Measurements from ENCODE around the gene HHIPL1.

The HHIPL1 gene

DNA sequence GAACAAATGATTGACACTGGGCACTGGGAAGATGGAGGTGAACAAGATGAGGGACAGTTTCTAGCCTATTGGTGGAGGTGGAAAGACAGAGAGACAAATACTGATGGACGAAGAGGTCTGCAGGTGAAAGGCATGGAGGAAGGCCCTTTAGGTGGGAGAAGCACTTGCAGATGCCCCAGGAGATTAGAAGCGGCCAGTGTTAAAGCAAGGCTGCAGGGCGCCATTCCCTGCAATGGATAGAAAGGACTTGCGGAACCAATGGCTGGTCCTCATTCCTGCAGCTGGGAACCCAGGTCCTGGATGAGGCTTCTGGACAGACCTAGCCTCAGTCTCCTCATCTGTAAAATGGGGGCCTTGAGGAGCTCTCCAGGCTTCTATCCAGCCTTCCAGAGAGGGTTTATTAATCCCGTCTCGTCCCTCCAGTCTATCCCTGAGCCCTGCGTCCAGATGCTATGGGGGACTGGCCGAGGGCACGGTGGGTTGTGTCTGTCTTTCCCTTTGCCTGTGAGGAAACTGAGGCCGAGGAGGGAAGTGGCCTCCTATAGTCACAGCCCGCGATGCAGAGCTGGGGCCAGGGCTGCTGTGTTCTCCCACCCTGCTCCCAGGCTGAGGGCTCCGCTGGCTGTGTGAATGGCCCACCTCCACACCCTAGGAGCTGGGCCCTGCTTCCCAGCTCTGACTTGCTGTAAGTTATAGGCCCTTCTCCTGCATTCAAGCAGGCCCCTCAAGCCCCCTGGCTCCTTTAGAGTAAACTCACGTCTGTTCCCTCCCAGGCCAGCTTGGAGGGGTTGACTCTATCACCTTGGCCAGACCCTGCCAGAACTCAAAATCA, 72.1 kb downstream of the HHIPL1 start:
- no peak for DNase-seq (ENCODE audit: low spot score)

DNA sequence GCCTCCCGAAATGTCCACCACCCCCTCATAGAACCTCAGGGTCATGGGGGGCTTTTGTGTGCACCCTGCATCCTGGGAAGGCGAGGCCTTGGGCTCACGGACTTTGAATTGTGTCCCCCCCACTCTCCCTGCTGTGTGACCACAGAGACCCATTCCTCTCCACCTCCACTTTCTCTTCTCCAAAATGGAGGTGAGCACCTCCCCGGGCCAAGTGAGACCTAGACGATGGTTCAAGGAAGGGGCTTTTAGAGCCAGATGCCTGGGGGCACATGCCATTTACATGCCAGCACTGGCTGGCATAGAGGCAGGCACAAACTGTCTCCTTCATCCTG, 72.7 kb downstream of the HHIPL1 start:
- DNase-seq (ENCODE audit: low spot score) = no peak

DNA sequence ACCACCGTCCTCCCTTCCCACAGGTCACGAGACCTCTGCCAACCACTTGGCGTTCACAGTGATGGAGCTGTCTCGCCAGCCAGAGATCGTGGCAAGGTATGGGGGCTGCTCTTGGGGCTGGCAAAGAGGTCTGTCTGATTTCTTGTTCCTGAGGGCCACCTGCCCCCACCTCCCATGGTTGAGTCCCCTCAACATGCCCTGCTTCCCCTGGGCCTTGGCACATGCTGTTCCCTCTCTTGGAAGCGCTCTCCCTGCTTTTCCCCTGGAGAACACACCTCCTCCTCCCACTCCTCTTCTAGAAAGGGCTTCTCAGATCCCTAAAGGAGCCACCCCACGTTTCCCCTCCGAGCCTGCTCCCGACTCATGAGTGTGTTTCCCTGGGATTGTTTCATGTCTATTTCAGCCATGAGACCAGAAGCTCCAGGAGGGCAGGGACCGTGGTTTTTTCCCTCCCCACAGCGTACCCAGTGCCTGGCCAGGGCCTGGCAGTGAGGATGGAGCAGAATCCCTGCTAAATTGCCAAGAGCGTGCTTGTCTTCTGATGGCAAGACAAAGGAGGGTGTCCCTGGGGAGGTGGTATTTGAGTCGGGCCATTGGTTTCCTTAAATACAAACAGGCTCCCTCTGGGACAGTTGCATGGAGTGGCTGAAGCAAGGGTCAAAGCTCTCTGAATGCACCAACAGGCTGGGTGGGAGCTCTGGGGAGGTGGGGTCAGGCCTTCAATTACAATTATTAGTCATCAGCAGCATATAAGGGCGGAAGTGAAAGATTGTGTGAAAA, 73.3 kb downstream of the HHIPL1 start:
- DNase-seq (ENCODE audit: low spot score) = no peak

DNA sequence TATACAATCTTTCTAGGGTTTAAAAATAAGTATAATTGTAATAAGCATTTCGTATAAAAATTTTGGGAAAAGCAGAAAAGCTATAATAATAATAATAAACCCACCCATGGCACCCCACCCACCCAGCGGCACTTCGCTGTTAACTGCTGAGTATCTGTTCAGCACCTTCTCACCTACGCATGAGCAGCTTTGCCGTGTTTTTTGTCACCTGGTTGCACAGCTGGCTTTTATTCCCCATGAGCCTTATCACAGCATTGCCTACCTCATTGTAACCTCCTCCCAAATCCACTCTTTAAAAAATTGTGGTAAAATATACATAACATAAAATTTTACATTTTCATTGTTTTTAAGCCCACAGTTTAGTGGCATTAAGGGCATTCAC, 73.9 kb downstream of the HHIPL1 start:
- DNase-seq (ENCODE audit: low spot score) = no peak

DNA sequence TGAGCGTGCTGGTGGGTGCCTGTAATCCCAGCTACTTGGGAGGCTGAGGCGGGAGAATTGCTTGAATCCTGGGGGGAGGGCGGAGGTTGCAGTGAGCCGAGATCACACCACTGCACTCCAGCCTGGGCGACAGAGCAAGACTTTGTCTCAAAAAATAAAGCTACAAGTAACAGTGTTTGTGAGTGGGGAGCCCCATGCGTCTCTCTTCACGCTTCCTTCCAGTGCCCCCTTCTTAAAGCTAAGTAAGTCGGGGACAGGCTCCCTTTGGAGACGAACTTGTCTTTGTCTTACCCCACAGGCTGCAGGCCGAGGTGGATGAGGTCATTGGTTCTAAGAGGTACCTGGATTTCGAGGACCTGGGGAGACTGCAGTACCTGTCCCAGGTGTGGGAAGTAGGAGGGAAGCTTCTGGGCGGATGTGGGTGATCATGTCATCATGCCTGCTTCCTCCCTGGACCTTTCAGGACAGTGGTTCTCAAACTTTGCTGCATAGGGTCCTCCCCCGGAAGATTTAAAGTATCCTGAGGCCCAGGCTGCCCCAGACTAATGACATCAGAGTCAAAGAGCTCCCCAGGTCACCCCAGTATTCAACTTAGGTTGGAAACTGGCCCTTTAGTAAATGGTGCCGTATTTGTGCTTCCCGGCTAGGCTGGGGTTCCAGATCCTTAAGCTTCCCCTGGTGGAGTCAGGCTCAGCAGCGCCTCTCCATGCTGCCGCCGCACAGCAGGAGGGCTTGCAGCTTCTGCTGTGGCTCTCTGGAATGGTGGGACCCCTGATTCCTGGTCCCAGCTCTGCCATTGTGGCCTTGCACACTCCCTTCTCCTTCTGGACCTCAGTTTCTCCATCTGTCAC, 76.2 kb downstream of the HHIPL1 start:
- no peak for DNase-seq (ENCODE audit: low spot score)

DNA sequence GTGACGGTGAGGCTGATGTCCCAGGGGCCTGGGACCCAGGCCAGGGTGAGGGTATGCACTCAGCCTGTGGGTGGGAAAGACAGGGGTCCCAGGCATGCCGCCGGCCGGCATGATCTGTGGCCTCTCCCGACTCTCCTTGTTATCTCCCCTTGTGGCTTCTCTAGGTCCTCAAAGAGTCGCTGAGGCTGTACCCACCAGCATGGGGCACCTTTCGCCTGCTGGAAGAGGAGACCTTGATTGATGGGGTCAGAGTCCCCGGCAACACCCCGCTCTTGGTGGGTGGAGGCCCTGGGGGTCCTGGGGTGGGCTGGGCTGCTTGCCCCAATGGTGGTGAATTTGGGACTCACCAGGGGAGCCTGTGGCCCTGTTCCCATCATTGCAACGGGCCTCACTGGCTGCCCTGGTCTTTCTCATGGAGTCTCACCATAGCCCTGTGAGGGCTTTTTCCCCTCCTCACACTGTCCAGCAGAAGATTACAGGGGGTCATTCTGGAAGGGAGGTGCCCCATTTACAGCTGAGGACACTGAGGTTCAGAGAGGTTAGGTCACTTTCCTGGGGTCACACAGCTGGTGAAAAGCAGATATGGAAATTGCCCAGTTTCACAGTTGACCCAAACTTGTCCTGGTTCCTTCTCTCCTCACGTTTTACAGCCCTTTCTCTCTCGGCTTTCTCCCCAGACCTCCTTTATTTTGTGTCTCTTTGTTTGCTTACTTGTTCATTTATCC, 77.0 kb downstream of the HHIPL1 start:
- no peak for DNase-seq (ENCODE audit: low spot score)

DNA sequence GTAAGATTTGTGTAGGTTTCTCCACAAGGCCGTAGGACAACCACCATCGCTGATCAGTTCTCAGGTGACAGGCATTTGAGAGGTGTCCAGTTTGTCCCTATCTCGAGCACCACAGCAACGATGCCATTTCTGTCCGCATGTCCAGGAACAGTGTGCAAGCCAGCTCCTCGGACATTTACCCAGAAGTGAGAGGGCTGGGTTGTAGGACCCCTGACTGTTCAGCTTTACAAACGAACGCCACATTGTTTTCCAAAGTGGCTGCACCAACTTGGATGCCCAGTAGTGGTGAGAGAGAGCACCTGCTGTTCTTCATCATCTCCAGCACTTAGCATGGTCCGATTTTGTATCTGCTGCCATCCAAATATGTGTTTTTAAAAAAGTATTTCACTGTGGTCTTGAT, 77.8 kb downstream of the HHIPL1 start:
- no peak for DNase-seq (ENCODE audit: low spot score)

DNA sequence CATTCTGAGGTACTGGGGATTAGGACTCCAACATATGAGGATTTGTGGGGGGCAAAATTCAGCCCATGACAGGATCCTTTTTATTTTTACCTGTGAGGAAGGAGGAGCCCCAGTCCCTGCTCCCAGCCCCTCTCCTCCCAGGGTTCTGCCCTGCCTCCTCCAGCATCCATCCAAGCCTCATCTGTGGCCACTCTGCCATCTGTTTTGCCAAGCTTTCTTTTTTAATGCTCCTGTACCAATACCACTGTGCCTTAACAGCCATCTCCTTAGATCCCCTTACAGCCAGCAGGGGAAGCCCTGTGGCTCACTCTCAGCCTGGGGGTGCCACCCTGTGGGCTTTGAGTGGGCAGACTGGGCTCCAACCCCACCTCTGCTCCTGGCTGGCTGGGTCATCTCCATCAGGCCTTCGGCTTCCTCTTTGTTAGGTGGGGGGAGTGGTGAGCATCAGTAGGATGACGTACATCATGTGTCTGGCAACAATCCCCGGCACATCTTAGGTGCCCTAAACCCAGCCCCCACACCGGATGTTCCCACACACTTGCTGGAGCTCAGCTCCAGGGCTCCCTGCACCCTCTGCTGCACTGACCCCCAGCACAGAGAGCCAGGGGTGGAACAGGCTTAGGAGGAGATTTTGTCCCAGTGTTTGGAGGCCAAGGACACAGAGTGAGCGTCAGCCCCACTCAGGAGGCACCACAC, 79.4 kb downstream of the HHIPL1 start:
- no peak for DNase-seq (ENCODE audit: low spot score)

DNA sequence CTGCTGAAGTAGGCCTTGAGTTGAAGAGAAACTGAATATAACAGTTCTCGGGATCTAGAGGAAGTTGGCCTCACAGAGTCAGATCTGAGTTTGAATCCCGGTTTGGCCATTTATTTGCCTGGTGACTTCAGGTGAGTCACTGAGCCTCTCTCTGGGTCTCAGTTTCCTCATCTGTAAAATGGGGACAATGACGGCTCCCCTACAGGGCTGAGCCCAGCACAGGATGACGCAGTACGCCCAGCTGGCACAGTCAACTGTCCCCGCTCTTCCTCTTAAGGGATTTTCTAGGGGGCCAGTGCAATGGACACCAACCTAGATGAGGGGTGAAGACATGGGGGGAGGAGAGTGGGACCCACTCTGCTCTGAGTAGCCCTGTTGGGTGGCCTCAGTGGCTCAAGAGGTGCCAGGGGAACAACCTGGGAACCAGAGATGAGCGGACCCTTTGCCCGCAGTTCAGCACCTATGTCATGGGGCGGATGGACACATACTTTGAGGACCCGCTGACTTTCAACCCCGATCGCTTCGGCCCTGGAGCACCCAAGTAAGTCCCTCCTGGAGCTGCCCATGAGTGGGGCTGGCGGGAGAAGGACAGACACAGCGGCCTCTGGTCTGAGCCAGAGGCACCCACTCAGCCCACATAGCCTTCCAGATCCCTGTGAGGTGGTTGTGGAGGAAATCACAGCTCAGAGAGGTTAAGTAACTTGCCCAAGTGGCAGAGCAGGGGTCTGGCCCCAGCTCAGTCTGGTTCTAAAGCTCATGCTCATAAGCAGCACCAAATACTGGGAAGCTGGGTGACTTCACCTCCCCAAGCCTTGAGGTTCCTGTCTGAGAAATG, 80.2 kb downstream of the HHIPL1 start:
- no peak for DNase-seq (ENCODE audit: low spot score)

DNA sequence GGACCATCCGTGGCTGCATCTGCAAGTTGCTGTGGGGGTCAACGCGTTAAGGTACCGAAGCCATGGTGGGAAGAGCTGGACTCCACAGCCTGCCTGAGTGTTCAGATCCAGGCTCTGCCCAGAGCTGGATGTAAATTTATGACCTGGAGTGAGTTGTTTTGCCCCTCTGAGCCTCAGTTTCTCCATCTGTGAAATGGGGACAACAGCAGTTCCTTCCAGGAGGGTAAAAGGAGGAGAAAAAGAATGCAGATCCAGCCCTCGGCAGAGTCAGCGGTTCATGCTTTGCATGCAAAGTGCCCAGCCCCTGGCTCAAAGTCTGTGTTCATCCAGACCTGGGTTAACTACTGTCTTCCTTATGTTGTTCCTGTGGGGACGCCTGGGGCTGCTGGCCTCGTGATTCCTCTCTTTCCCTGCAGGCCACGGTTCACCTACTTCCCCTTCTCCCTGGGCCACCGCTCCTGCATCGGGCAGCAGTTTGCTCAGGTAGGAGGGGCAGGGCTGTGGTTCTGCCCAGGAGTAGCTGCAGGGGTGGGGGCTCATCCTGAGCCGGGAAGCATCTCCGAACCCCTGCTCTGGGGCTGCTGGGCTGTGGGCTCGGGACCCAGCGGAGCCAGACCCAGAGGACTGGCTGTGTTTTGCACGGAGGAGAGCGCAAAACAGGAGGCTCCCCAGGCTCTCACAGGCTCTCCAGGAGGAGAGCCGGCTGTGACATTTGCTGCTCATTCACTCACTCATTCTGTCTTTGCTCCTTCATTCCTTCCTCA, 81.0 kb downstream of the HHIPL1 start:
- no peak for DNase-seq (ENCODE audit: low spot score)

DNA sequence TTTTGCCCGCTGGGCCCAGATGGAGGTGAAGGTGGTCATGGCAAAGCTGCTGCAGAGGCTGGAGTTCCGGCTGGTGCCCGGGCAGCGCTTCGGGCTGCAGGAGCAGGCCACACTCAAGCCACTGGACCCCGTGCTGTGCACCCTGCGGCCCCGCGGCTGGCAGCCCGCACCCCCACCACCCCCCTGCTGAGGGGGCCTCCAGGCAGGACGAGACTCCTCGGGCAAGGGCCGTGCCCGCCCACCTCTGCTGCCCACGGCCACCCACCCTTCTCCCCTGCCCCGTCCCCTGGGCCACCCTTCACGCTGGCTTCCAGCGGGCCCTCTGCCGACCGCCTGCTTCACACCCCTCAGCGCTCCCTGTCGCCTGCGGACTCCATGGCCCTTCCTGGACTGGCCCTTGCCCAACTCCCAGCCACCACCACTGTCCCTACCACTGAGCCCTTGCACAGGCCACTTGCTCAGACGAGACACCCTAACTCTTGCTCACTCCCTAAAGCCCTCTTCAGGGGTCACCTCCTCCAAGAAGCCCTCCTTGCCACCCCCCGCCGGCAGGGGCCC, 81.7 kb downstream of the HHIPL1 start:
- no peak for DNase-seq (ENCODE audit: low spot score)

DNA sequence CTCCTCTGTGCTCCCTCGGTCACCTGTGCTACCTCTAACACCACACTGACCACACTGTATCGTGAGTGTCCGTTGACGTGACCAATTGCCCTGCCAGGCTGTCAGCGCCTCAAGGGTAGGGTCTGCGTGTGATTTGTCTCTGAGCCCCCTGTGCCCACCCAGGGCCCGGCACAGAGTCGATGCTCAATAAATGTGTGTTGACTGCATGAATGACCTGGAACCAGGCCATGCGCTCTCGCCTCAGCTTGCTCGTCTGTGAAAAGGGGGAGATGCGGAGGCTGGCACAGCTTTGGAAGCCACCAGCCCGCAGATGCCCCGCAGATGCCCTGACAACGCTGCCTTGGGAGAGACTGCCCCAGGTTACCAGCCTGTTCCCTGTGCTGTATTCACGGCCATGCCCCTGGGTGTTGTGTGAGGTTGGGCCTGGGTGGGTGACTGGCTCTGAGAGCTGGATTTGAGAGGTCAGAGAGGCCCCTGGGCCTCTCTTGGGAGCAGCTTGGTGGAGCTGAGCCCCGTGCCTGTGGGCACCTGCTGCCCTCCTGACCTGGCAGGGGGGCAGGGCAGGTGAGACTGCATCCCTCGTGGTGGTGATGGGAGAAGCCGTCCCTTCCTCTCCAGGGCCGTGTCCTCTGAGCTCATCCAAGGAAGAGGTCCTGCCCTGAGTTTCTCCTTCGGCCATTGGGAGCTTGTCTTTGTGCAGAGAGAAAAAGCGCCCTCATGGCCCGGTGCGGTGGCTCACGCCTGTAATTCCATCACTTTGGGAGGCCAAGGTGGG, 82.4 kb downstream of the HHIPL1 start:
- DNase-seq (ENCODE audit: low spot score) = no peak

DNA sequence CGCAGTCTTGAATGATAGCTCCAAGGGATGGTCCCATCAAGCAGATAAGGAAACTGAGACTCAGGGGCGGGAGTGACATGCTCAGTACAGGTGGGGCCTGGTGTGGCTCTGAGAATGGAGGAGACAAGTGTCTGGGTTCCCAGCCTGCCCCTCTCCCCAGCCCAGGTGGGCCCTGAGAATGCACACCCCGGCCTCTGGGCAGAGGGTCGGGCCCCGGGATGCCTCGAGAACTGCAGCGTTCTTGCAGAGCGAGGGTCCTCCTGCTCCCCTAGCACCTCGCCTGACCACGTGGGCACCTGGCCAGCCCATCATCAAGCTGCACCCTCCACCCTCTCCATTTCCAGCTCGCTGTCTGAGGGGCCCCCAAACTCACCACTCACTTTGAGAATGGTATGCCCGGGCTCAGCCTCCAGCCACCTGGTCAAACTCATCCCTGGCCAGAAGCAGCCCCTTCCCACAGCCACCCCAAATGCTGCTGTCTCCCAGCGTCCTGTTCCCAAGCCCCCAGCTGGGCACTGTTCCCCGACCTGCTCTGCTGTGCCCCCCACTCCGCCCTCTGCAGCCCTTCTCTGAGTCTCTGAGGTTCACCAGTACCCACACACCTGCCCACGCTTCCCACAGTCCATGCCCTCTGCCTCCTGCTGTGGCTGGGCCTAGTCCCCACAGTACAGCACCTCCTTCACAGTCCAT, 83.4 kb downstream of the HHIPL1 start:
- no peak for DNase-seq (ENCODE audit: low spot score)

DNA sequence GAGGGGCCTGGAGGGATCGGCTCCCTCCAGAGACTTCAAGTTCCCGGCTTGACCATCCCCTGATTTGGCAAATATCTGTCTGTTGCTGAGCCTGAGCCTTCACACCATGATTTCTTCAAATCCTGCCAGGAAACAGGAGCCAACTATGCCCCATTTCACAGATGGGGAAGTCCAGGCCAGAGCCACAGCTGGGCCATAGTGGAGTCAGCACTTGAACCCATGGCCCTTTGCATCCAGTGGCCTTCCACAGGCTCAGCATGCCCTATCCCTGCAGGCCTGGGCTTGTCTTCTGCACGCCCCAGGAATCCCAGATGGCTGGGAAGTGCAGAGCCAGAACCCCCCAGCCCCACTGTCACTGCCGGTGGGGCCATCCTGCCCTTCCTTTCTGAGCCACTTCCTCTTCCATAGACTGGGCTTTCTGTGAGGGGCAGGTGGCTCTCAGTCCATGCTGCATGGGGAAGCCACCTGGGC, 84.1 kb downstream of the HHIPL1 start:
- no peak for DNase-seq (ENCODE audit: low spot score)

All from CD4-positive, alpha-beta T cell treated with Interleukin-15 for 4 hours (primary cell).